SK-N-SH (cell line): ENCODE data around the gene CSF3. TPM values are rescaled to one million over a fixed set of nuclear protein-coding genes. Genes with fewer than 3 reads are reported as not detected.
A peak's percentile ranks its signal among the peaks of the same experiment; 100 is the strongest.

Source experiments
- CTCF ChIA-PET: fragments of 300-600, 350-600 bp; formaldehyde crosslinking; extraction: SDS; loops from one replicate; lab custom pipeline; 2021; lab: Yijun Ruan, JAX
- POLR2A ChIA-PET: fragments of 350-600 bp; sonication (Branson Sonifier 250); formaldehyde crosslinking; extraction: SDS; loops from one replicate; lab custom pipeline; 2020; ENCODE audit warnings: antibody characterized with exemption, inconsistent platforms; lab: Yijun Ruan, JAX
- DNase-seq: peaks from one replicate; pipeline ENCODE4 v3.0.0; 2012
- H2AFZ ChIP-seq: fragments of 200-600 bp; sonication (generic); 2 replicates; pipeline ENCODE4 v1.8.1; 2016; ENCODE audit warnings: antibody characterized with exemption, mild to moderate bottlenecking, low read depth
- H3F3A ChIP-seq: fragments of 200-600 bp; sonication (generic); replicated peaks from 2 replicates; pipeline ENCODE3; 2016; ENCODE audit warnings: antibody characterized with exemption, mild to moderate bottlenecking; ENCODE audit not compliant: insufficient read depth
- H3K27ac ChIP-seq, 2 experiments: fragments of 200-500 bp in 1 of 2; fragments of 200-600 bp in 1 of 2; sonication (Bioruptor generic) in 1 of 2; sonication (generic), shearing (Covaris generic) in 1 of 2; 2 replicates each; pipeline versions ENCODE4 v1.5.1 to v1.6.1; 2014 to 2016; ENCODE audit warnings: low read depth in 2 of 2, inconsistent platforms in 1 of 2, low read length in 1 of 2, mild to moderate bottlenecking in 1 of 2, mixed read lengths in 1 of 2
- H3K27me3 ChIP-seq: fragments of 200-600 bp; sonication (generic), shearing (Covaris generic); 2 replicates; pipeline ENCODE4 v1.6.1; 2016; ENCODE audit warnings: mixed run types; ENCODE audit not compliant: insufficient read depth
- H3K36me3 ChIP-seq, 2 experiments: fragments of 200-500 bp in 1 of 2; fragments of 200-600 bp in 1 of 2; sonication (Bioruptor generic) in 1 of 2; sonication (generic) in 1 of 2; replicated peaks in 1 of 2; 2 replicates each; pipeline versions ENCODE3 to v1.5.1; 2014 to 2016; ENCODE audit warnings: low read length in 1 of 2, mild to moderate bottlenecking in 1 of 2; ENCODE audit not compliant: insufficient read depth in 2 of 2, control insufficient read depth in 1 of 2
- H3K4me1 ChIP-seq, 2 experiments: fragments of 200-500 bp in 1 of 2; fragments of 200-600 bp in 1 of 2; sonication (Bioruptor generic) in 1 of 2; sonication (generic), shearing (Covaris generic) in 1 of 2; 2 replicates each; pipeline versions ENCODE4 v1.5.1 to v1.6.1; 2014 to 2016; ENCODE audit warnings: low read depth in 1 of 2, low read length in 1 of 2, mixed run types in 1 of 2; ENCODE audit not compliant: insufficient read depth in 2 of 2, control insufficient read depth in 1 of 2
- H3K4me2 ChIP-seq: fragments of 200-600 bp; sonication (generic), shearing (Covaris generic); 2 replicates; pipeline ENCODE4 v1.6.1; 2017; ENCODE audit warnings: mixed run types
- H3K4me3 ChIP-seq, 2 experiments: fragments of 200-500 bp in 1 of 2; fragments of 200-600 bp in 1 of 2; sonication (Bioruptor generic) in 1 of 2; sonication (generic), shearing (Covaris generic) in 1 of 2; 2 replicates each; pipeline versions ENCODE4 v1.5.1 to v1.8.1; 2014 to 2016; ENCODE audit warnings: low read depth in 2 of 2, inconsistent platforms in 1 of 2, low read length in 1 of 2, mild to moderate bottlenecking in 1 of 2, mixed read lengths in 1 of 2, moderate library complexity in 1 of 2
- H3K79me2 ChIP-seq: fragments of 200-600 bp; sonication (generic); 2 replicates; pipeline ENCODE4 v1.8.1; 2017; ENCODE audit warnings: mild to moderate bottlenecking; ENCODE audit not compliant: insufficient read depth
- H3K9ac ChIP-seq: fragments of 200-600 bp; sonication (generic); 2 replicates; pipeline ENCODE4 v1.6.1; 2017; ENCODE audit warnings: mixed run types
- H3K9me2 ChIP-seq: fragments of 200-600 bp; sonication (generic); 2 replicates; pipeline ENCODE4 v1.6.1; 2017; ENCODE audit warnings: mixed run types
- H3K9me3 ChIP-seq: fragments of 200-600 bp; sonication (generic); 2 replicates; pipeline ENCODE4 v1.6.1; 2017; ENCODE audit warnings: mixed run types, mild to moderate bottlenecking, moderate library complexity
- H4K20me1 ChIP-seq: fragments of 200-600 bp; sonication (generic); 2 replicates; pipeline ENCODE4 v1.6.1; 2017; ENCODE audit warnings: mild to moderate bottlenecking, mixed run types; ENCODE audit not compliant: insufficient read depth
- EP300 ChIP-seq, 2 experiments: IDR thresholded peaks; 2 replicates each; pipeline versions ENCODE4 v1.4.0 to v1.6.1; 2012; ENCODE audit warnings: borderline replicate concordance in 1 of 2, low read depth in 1 of 2, low read length in 1 of 2
- EZH2phosphoT487 ChIP-seq: fragments of 200-600 bp; sonication (generic); IDR thresholded peaks from 2 replicates; pipeline ENCODE4 v1.6.1; 2017; ENCODE audit warnings: low read depth, mixed run types, mild to moderate bottlenecking, antibody characterized with exemption, moderate library complexity, borderline replicate concordance
- GATA2 ChIP-seq: sonication (generic); formaldehyde crosslinking; IDR thresholded peaks from 2 replicates; pipeline ENCODE4 v1.5.0; 2020; ENCODE audit warnings: mild to moderate bottlenecking, missing genetic modification reagents
- MXI1 ChIP-seq: IDR thresholded peaks from 2 replicates; pipeline ENCODE4 v1.6.1; 2012; ENCODE audit warnings: mild to moderate bottlenecking, low read depth, low read length, improper control_type of control experiment
- NFIC ChIP-seq: IDR thresholded peaks from 2 replicates; pipeline ENCODE4 v1.4.0; 2012; ENCODE audit warnings: borderline replicate concordance
- NRF1 ChIP-seq: IDR thresholded peaks from 2 replicates; pipeline ENCODE4 v1.6.1; 2012; ENCODE audit warnings: low read depth, mild to moderate bottlenecking, low read length
- POLR2AphosphoS5 ChIP-seq: IDR thresholded peaks from 2 replicates; pipeline ENCODE4 v1.6.1; 2012; ENCODE audit warnings: low read depth, low read length
- RAD21 ChIP-seq: IDR thresholded peaks from 2 replicates; pipeline ENCODE4 v1.6.1; 2012; ENCODE audit warnings: mild to moderate bottlenecking, low read length
- SIN3A ChIP-seq: IDR thresholded peaks from 2 replicates; pipeline ENCODE4 v1.6.1; 2012; ENCODE audit warnings: low read depth, mild to moderate bottlenecking, low read length, moderate library complexity, borderline replicate concordance
- SMC3 ChIP-seq: IDR thresholded peaks from 2 replicates; pipeline ENCODE4 v1.6.1; 2012; ENCODE audit warnings: low read depth, low read length, improper control_type of control experiment
- WGBS: methylation state at CpG from one replicate; pipeline ENCODE4 v1.1.6; 2017; ENCODE audit warnings: low lambda C conversion rate; 5-methylcytosine and 5-hydroxymethylcytosine counted together
- polyA plus RNA-seq, 3 experiments: library from polyadenylated mRNA; depleted of rRNA; stranded (reverse); fragments of >200 nt; gene quantifications; 2 replicates each; pipeline ENCODE4 v1.2.3, GENCODE V29; 2012
- TF ChIP-seq, protein P1 (sequence below): IDR thresholded peaks from 2 replicates; pipeline ENCODE4 v1.6.1; 2012; ENCODE audit warnings: mild to moderate bottlenecking, low read depth, low read length, moderate library complexity
- TF ChIP-seq, protein P2 (sequence below): fragments of 200-600 bp; sonication (generic); IDR thresholded peaks from 2 replicates; pipeline ENCODE4 v1.6.1; 2017; ENCODE audit warnings: antibody characterized with exemption, mild to moderate bottlenecking, moderate library complexity
- TF ChIP-seq, protein P3 (sequence below): IDR thresholded peaks from 2 replicates; pipeline ENCODE4 v1.4.0; 2012; ENCODE audit warnings: low read depth

The CSF3 gene
- polyA plus RNA-seq, 1 of the 3 experiments (the other 2 are of a cell fraction): not detected

DNA sequence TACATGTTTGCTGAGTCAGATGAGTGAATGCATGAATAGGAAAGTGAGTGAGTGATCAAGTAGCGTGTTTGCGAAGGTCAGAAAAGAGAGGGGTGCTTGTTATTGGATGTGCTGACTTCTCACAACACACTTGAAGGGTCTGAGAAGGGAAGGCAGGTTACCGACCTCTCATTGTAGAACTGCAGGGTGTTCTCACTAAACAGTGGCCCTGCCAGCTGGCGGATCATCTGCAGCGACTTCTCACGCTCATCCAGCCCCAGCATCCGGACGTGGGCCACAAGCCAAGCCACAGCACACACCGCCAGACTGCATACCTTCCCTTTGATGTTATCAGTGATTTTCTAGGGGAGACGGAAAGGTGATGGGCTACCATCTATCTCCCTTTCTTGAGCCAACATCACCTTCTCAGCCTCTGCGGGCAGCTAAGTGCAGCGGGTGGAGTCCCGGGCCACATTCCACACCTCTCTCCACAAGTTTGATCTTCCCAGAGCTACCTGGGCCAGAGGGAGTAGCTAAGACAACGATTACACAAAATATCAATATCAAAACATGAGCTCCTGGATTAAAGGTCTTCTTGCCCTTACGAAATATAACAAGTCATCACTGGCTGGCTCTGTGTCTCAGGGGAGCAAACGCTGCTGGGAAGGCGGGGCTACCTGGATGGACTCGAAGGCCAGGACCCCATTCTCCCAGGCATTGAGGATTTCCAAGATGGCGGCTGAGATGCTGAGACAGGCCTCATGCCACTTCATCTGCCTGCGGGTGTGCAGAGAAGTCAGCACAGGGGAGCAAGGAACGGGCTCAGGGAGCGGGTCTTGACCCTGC is 11.0 kb downstream of the CSF3 start (continued):
- TF ChIP-seq, protein P1, sequence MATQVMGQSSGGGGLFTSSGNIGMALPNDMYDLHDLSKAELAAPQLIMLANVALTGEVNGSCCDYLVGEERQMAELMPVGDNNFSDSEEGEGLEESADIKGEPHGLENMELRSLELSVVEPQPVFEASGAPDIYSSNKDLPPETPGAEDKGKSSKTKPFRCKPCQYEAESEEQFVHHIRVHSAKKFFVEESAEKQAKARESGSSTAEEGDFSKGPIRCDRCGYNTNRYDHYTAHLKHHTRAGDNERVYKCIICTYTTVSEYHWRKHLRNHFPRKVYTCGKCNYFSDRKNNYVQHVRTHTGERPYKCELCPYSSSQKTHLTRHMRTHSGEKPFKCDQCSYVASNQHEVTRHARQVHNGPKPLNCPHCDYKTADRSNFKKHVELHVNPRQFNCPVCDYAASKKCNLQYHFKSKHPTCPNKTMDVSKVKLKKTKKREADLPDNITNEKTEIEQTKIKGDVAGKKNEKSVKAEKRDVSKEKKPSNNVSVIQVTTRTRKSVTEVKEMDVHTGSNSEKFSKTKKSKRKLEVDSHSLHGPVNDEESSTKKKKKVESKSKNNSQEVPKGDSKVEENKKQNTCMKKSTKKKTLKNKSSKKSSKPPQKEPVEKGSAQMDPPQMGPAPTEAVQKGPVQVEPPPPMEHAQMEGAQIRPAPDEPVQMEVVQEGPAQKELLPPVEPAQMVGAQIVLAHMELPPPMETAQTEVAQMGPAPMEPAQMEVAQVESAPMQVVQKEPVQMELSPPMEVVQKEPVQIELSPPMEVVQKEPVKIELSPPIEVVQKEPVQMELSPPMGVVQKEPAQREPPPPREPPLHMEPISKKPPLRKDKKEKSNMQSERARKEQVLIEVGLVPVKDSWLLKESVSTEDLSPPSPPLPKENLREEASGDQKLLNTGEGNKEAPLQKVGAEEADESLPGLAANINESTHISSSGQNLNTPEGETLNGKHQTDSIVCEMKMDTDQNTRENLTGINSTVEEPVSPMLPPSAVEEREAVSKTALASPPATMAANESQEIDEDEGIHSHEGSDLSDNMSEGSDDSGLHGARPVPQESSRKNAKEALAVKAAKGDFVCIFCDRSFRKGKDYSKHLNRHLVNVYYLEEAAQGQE: no peak
- no peak for TF ChIP-seq MXI1
- TF ChIP-seq NFIC: no peak
- TF ChIP-seq SIN3A: no peak
- no peak for TF ChIP-seq GATA2 (CRISPR knock-in tag)
- TF ChIP-seq EZH2phosphoT487: no peak
- no peak for TF ChIP-seq POLR2AphosphoS5
- TF ChIP-seq EP300 (IDR thresholded peaks at IDR 0.05; ENCODE audit: borderline replicate concordance in 1 of 2, low read depth in 1 of 2, low read length in 1 of 2): no peak
- no peak for TF ChIP-seq NRF1

DNA sequence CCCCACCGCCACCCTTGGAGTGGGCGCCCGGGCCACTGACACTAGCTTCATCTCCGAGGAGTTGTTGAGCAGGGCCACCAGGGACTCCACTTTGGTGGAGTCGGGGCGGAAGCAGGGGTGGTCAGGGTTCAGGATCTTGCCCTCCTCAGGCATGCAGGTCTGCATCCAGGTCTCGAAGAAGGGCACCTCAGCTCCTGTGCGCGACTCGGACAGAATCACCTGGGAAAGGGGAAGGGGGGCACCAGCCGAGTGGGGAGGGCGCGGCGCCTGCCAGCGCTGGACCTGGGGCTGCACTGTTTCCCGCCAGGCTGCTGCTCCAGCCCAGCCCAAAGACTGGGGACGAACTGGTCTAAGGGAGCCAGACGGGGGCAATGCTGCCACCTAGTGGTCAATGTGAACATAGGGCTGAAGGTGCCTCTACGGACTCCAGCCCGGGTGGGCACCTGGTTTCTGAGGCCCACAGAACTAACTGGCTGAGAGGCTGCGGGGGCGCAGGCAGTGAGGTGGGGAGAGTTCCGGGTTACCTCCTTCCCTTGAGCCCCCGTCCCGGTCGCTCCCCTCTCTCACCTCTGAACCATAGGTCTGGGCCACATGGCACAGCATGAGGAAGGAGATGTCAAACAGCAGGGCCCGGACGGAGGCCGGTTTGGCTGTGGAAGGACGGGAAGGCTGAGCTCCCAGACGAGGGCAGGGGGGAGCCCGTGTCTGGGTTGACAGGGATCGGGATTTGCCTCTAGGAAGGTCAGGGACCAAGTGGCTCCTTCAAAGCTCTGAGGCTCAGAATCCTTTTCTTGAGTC is 11.8 kb downstream of the CSF3 start:
- no peak overlapping the region for H3K27ac ChIP-seq
- H3F3A ChIP-seq: peaks cover 4% of the 10 kb centered on the region
- WGBS: 37% methylated on average over 26 of the region's 33 CpGs
- DNase-seq: peak; percentile 93
- no peak overlapping the region for H3K9ac ChIP-seq
- H3K4me2 ChIP-seq: no peak overlapping the region
- H3K36me3 ChIP-seq: peaks cover 19 to 43% of the 10 kb centered on the region in 2 experiments
- H3K27me3 ChIP-seq: no peaks in the 10 kb centered on the region
- H3K9me2 ChIP-seq: no peaks in the 10 kb centered on the region
- POLR2A ChIA-PET: interaction anchor here (0.8 to 1.6 kb wide), 2 partner anchors 46 to 59 kb away, joined by 3 read pairs; partner anchors contain the start of gene PSMD3
- TF ChIP-seq, protein P2, sequence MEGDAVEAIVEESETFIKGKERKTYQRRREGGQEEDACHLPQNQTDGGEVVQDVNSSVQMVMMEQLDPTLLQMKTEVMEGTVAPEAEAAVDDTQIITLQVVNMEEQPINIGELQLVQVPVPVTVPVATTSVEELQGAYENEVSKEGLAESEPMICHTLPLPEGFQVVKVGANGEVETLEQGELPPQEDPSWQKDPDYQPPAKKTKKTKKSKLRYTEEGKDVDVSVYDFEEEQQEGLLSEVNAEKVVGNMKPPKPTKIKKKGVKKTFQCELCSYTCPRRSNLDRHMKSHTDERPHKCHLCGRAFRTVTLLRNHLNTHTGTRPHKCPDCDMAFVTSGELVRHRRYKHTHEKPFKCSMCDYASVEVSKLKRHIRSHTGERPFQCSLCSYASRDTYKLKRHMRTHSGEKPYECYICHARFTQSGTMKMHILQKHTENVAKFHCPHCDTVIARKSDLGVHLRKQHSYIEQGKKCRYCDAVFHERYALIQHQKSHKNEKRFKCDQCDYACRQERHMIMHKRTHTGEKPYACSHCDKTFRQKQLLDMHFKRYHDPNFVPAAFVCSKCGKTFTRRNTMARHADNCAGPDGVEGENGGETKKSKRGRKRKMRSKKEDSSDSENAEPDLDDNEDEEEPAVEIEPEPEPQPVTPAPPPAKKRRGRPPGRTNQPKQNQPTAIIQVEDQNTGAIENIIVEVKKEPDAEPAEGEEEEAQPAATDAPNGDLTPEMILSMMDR: peak; percentile 89
- peak; percentile 65 for TF ChIP-seq SMC3
- TF ChIP-seq, protein P3, sequence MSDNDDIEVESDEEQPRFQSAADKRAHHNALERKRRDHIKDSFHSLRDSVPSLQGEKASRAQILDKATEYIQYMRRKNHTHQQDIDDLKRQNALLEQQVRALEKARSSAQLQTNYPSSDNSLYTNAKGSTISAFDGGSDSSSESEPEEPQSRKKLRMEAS: no peak
- TF ChIP-seq RAD21: peak; percentile 62
- no peak overlapping the region for H2AFZ ChIP-seq
- no peaks in the 10 kb centered on the region for H4K20me1 ChIP-seq
- no peak overlapping the region for H3K4me3 ChIP-seq
- CTCF ChIA-PET: interaction anchor here (0.6 to 7.9 kb wide), 53 partner anchors 11 to 806 kb away, joined by 3 to 143 read pairs (median 4); partner anchors contain the start of genes CSF3, MED24 and NR1D1
- H3K9me3 ChIP-seq: no peaks in the 10 kb centered on the region
- no peaks in the 10 kb centered on the region; a peak in 1 of 4 replicates for H3K4me1 ChIP-seq
- no peaks in the 10 kb centered on the region for H3K79me2 ChIP-seq
